GM10266 (cell line): ENCODE data around the gene YPEL1.

Experiments
- DNase-seq: peaks from one replicate; pipeline ENCODE4 v3.0.0; 2012; ENCODE audit errors: extremely low spot score
- TF ChIP-seq, protein P1 (sequence below): IDR thresholded peaks from 2 replicates; pipeline ENCODE4 v1.5.1; 2012; ENCODE audit warnings: mild to moderate bottlenecking, low read depth; ENCODE audit not compliant: control insufficient read depth, insufficient read depth; ENCODE audit errors: missing control alignments

YPEL1 gene, protein sequence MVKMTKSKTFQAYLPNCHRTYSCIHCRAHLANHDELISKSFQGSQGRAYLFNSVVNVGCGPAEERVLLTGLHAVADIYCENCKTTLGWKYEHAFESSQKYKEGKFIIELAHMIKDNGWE

DNA sequence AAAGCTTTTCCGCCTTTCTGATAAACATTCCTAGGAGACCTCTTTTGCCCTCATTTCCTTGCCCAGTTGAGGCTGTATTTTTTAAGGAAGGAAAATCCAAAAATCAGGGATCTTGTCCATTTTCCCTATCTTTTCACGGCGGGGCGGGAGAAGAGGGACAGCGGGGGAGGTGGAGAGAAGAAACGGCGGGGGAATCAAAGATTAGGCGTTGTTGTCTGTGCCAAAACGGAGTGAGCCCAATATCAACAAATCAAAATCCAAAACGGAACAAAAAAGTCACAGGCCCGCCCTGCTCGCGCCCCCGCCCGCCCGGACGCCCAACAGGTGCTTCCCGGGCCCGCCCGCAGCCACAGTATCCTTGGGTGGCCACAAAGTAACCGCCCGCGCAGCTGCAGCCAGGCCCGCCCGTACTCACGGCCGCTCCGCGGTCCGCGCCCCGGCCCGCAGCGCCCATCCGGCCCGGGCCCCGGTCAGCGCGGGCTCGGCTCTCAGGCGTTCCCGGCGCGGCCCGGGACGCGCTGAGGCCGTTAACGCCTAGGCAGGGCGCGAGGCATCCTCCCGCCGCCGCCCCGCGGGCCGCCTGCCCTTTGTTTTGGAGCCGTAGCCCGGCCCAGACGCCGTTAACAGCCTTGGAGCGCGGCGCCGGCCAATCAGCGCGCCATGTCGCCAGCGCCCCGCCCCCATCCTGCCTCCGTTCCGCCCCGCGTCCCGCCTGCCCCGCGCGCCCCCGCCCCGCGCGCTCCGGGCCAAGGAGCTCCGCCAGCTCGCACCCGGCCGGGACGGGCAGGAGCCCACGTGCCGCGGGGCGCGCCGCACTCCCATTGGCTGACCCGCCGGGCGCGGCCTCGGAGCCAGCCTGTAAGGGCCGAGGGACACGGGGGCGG, at the start of gene YPEL1:
Gene YPEL1, minus strand, starts transcription at position 595 of the 884 bp plus-strand sequence. CDS start 25,050 bp downstream, outside the sequence.
- peak; percentile 98 for DNase-seq
- TF ChIP-seq, protein P1, sequence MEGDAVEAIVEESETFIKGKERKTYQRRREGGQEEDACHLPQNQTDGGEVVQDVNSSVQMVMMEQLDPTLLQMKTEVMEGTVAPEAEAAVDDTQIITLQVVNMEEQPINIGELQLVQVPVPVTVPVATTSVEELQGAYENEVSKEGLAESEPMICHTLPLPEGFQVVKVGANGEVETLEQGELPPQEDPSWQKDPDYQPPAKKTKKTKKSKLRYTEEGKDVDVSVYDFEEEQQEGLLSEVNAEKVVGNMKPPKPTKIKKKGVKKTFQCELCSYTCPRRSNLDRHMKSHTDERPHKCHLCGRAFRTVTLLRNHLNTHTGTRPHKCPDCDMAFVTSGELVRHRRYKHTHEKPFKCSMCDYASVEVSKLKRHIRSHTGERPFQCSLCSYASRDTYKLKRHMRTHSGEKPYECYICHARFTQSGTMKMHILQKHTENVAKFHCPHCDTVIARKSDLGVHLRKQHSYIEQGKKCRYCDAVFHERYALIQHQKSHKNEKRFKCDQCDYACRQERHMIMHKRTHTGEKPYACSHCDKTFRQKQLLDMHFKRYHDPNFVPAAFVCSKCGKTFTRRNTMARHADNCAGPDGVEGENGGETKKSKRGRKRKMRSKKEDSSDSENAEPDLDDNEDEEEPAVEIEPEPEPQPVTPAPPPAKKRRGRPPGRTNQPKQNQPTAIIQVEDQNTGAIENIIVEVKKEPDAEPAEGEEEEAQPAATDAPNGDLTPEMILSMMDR = no peak

DNA sequence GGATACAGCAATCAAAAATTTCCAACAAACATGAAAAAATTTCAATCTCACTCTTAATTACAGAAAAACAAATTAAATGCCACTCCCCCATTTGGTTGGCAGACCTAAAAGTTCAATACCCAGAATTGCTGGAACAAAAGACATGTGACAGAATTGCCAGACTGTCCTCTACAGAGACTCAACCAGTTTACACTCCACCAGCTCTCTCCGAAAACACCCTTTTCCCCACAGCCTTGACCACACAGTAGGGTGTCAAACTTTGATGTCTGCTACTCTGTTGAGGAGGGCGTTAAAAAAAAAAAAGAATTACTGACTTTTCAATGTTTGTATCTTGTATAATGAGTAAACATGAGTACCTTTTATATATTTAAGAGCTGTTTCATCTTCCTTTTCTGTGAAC, 44.7 kb upstream of the YPEL1 start:
- TF ChIP-seq, protein P1 = no peak
- no peak for DNase-seq

DNA sequence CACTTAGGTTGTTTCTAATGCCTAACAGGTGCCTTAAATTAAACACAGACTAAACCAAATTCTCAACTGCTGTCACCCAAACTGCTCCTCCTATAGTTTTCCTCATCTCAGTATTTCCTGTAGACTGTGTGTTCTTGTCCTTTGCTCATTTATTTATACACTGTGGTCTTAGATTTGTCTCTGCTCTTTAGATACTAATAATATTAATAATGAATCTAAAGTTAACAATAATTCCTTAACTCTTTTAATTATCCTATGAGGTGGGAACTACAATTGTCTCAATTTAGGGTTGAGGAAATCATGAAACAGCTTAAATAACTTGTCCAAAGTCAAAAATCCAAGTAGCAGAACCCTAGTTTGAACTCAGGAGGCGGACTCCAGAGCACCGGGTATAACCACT, 43.9 kb upstream of the YPEL1 start:
- DNase-seq = no peak
- TF ChIP-seq, protein P1 = no peak

DNA sequence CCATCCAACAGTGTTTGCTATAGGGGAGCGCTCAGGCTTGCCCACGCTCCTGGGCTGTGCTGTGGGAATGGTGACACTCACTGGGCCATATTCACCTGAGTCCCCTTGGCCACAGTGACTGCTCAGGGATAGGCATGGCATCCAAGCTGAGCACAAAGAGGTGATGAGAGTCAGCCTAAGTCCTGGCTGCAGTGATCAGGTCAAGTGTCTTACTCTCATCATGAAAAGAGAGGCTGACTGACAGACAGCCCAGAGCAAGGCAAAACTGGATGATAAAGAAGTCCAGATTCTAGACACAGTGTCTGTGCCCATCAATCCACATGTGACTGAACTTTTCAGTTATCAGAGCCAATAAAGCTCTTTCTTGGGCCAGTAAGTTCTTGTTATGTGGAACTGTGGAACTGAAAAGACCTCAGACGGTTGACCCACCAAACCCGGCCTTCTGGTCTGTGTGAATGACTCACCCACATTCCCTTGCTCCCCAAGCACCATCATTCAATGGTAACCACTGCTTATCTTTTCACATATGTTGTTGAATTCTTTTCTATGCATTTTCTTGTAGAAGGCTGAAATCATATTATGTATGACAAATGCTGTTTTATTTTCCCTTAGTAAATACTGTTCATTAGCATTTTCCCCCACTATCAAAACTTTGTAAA, 43.2 kb upstream of the YPEL1 start:
- TF ChIP-seq, protein P1 = no peak
- DNase-seq = no peak

DNA sequence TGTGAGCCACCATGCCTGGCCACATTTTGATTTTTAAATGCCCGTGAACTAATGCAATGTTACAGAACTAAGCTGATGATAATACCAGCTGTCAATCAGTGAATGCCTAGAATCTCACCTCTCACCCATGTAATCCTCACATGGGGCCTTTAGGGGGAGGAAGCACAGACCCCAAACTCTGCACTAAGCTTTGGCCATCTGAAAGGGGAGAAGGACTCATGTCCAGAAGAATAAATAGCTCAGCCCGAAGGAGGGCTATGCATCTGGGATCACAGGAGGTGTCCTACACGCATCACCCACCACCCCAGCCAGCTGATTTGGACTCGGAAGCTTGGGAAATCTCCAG, 36.0 kb upstream of the YPEL1 start:
- DNase-seq = no peak
- TF ChIP-seq, protein P1 = no peak

DNA sequence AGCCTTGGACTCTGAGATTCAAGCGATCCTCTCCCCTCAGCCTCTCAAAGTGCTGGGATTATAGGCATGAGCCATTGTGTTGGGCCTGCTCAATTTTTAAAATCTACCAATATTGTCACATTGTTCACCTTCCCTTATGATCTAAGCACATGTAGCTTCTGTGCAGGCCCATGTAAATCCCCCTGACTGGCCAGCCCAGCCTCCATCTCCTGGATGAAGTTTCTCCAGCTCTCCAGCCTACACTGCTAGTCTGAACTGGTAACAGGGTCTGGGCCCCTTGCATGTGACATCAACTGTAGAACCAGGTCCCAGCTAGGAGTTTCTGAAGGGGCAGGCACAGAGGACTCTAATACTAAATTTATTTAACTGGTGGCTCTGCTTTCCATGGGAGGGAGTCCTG, 32.8 kb upstream of the YPEL1 start:
- no peak for DNase-seq
- TF ChIP-seq, protein P1 = no peak
